ENCODE data around the gene CCT8L2.
"Not testable (repeated sequence)": the region's sequence is repeated elsewhere in the genome, so short reads cannot be mapped to it uniquely, and the experiment has no call there.

Gene CCT8L2

DNA sequence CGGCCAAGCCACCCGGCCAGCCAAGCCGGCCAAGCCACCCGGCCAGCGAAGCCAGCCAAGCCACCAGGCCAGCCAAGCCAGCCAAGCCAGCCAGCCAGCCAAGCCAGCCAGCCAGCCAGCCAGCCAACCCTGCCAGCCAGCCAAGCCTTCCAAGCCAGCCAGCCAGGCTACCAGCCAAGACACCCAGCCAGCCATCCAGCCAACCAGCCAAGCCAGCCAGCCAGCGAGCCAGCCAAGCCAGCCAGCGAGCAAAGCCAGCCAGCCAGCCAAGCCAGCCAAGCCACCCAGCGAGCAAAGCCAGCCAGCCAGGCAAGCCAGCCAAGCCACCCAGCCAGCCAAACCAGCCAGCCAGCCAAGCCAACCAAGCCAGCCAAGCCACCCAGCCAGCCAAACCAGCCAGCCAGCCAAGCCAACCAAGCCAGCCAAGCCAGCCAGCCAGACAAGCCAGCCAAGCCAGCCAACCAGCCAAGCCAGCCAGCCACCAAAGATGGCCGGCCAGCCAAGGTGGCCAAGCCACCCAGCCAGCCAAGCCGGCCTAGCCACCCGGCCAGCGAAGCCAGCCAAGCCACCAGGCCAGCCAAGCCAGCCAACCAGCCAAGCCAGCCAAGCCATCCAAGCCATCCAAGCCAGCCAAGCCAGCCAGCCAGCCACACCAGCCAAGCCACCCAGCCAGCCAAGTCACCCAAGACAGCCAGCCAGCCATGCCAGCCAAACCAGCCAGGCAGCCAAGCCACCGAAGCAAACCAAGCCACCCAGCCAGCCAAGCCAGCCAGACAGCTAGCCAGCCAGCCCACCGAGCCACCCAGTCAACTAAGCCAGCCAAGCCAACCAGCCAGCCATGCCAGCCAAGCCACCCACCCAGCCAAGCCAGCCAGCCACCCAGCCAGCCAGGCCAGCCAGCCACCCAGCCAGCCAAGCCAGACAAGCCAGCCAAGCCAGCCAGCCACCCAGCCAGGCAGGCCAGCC lies 28.8 kb downstream of the CCT8L2 start:
- no peak for DNase-seq (ENCODE audit: low read depth)
- no peak for TF ChIP-seq CTCF (IDR thresholded peaks at IDR 0.05; ENCODE audit: low read depth, low read length, missing control alignments)
- H3K4me3 ChIP-seq (ENCODE audit: low read depth, low read length): no peak overlapping the region

- no peak overlapping the region for H3K4me3 ChIP-seq (ENCODE audit: low read depth, low read length)
- no peak for DNase-seq (ENCODE audit: low read depth)
- no peak for TF ChIP-seq CTCF (IDR thresholded peaks at IDR 0.05; ENCODE audit: low read depth, low read length, missing control alignments)
These were observed 29.7 kb downstream of the CCT8L2 start for GRCh38 chr22:16562711-16563554.

DNA sequence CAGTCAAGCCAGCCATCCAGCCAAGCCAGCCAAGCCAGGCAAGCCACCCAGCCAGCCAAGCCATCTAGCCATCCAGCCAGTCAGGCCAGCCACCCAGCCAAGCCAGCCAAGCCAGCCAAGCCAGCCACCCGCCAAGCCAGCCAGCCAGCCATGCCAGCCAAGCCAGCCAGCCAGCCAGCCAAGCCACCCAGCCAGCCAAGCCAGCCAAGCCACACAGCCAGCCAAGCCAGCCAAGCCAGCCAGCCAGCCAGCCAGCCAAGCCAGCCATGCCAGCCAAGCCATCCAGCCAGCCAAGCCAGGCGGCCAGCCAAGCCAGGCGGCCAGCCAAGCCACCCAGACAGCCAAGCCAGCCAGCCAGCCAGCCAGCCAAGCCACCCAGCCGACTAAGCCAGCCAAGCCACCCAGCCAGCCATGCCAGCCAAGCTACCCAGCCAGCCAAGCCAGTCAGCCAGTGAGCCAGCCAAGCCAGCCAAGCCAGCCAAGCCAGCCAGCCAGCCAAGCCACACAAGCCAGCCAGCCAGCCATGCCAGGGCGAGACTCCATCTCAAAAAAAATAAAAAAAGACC lies 31.4 kb downstream of the CCT8L2 start:
- not testable (repeated sequence) for DNase-seq (ENCODE audit: low read depth); H3K4me3 ChIP-seq (ENCODE audit: low read depth, low read length)

- DNase-seq (ENCODE audit: low read depth); H3K4me3 ChIP-seq (ENCODE audit: low read depth, low read length): not testable (repeated sequence)
These were observed 32.0 kb downstream of the CCT8L2 start for GRCh38 chr22:16560651-16561050.

- DNase-seq (ENCODE audit: low read depth); H3K4me3 ChIP-seq (ENCODE audit: low read depth, low read length): not testable (repeated sequence)
These were observed 32.6 kb downstream of the CCT8L2 start for GRCh38 chr22:16559996-16560395.

DNA sequence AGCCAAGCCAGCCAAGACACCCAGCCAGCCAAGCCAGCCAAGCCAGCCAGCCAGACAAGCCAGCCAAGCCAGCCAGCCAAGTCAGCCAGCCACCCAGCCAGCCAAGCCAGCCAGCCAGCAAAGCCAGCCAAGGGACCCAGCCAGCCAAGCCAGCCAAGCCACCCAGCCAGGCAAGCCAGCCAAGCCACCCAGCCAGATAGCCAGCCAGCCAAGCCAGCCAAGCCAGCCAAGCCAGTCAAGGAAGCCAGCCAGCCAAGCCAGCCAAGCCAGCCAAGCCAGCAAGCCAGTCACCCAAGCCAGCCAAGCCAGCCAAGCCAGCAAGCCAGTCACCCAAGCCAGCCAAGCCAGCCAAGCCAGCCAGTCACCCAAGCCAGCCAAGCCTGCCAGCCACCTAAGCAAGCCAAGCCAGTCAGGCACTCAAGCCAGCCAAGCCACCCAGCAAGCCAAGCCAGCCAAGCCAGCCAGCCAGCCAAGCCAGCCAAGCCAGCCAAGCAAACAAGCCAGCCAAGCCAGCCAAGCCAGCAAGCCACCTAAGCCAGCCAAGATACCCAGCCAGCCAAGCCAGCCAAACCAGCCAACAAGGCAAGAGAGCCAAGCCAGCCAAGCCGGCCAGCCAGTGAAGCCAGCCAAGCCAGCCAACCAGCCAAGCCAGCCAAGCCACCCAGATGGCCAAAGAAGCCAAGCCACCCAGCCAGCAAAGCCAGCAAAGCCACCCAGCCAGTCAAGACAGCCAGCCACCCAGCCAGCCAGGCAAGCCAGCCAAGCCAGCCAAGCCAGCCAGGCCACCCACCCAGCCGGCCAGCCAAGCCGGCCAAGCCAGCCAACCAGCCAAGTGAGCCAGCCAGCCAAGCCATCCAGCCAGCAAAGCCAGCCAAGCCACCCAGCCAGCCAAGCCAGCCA lies 33.3 kb downstream of the CCT8L2 start:
- no peak for TF ChIP-seq CTCF (IDR thresholded peaks at IDR 0.05; ENCODE audit: low read depth, low read length, missing control alignments)
- no peak overlapping the region for H3K4me3 ChIP-seq (ENCODE audit: low read depth, low read length)
- DNase-seq (ENCODE audit: low read depth): no peak

- DNase-seq (ENCODE audit: low read depth); H3K4me3 ChIP-seq (ENCODE audit: low read depth, low read length): not testable (repeated sequence)
These were observed 34.1 kb downstream of the CCT8L2 start for GRCh38 chr22:16558376-16558945.

DNA sequence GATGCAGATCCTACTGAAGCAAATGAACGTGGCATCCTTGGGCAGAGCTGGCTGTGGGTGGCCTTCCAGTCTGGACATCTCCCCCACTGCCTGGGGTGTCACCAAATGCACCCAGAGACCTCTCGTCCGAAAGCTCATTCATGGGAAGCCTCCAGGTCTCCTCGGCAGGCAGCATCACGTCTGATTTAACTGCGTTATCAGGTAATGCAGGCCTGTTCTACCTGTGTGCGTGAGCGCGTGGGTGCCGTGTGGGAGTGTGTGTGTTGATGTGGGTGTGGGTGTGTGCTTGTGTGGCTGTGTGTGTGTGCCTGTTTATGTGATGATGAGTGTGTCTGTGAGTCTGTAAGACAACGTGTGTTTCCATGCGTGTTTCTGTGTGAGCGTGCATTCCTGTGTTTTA lies 35.1 kb downstream of the CCT8L2 start:
- not testable (repeated sequence) for DNase-seq (ENCODE audit: low read depth)

GRCh38 chr22:16555077-16555994 lies 37.3 kb downstream of the CCT8L2 start:
- DNase-seq (ENCODE audit: low read depth): not testable (repeated sequence)

More for the DNA sequence above, 35.1 kb downstream of the CCT8L2 start:
- not testable (repeated sequence) for H3K4me3 ChIP-seq (ENCODE audit: low read depth, low read length)

GRCh38 chr22:16543310-16543709 lies 49.3 kb downstream of the CCT8L2 start:
- not testable (repeated sequence) for DNase-seq (ENCODE audit: low read depth); H3K4me3 ChIP-seq (ENCODE audit: low read depth, low read length)

More at GRCh38 chr22:16555077-16555994, 37.3 kb downstream of the CCT8L2 start:
- H3K4me3 ChIP-seq (ENCODE audit: low read depth, low read length): not testable (repeated sequence)
